HG03095 (cell line): ENCODE data around the gene PEX5.

Experiments
- ATAC-seq: cut with Tn5 transposase; IDR thresholded peaks from one replicate; pipeline ENCODE4 v1.9.1; 2021; ENCODE audit warnings: moderate library complexity; ENCODE audit not compliant: unreplicated experiment

Gene PEX5

GRCh38 chr12:7189398-7190267 lies at the start of gene PEX5:
Gene PEX5, plus strand, starts transcription at chr12:7189686. Its CDS starts 692 bp downstream, at chr12:7190378.
- ATAC-seq = peak; percentile 91

- no peak for ATAC-seq
Measured at GRCh38 chr12:7141351-7142005, 48.0 kb upstream of the PEX5 start.

DNA sequence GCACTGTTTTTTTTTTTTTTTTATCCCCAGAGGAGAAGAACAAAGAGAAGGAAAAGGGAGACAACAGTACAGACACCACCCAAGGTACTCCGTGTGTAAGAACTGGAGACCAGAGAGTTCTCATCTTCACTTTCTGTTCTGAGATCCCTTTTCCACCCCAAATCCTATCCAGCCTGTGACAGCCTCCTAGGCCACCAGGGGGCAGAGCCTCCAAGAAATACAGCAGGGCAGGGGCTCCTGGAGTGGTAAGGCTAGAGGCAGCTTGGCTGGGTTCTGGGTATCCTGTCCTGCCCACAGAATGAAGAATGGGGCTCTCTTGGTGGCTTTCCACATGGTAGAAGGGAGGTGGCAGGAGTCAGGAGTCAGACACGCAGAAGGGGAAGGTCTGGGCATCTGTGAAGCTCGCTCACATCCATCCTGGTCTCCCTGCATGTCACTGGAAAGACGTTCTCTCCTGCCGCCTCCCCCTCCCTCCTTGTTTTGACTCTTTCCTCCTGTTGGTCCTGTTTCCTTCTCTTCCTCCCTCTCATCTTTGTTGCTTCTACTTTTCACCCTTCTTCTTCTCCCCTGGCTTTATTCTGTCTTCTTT lies 47.3 kb upstream of the PEX5 start:
- no peak for ATAC-seq

GRCh38 chr12:7142809-7143465 lies 46.5 kb upstream of the PEX5 start:
- no peak for ATAC-seq

DNA sequence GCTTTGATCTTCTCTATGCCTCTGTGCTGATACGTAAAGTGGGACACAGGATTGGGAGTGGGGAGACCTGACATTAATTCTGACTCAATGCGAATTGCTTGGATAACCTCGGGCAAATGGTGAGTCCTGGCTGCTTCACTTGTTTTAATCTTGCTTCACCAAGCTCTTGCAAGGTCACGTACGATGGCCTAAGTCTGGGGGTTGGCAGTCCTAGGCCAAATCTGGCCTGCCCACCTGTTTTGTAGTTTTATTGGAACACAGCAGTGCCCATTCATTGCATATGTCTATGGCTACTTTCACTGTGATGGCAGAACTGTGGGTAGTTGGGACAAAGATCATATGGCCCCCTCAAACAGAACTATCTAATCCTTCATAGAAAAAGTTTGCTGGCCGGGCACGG lies 45.9 kb upstream of the PEX5 start:
- no peak for ATAC-seq

GRCh38 chr12:7144414-7145120 lies 44.9 kb upstream of the PEX5 start:
- ATAC-seq = no peak

GRCh38 chr12:7145671-7146070 lies 43.8 kb upstream of the PEX5 start:
- ATAC-seq = no peak

GRCh38 chr12:7146228-7146627 lies 43.3 kb upstream of the PEX5 start:
- ATAC-seq = no peak

DNA sequence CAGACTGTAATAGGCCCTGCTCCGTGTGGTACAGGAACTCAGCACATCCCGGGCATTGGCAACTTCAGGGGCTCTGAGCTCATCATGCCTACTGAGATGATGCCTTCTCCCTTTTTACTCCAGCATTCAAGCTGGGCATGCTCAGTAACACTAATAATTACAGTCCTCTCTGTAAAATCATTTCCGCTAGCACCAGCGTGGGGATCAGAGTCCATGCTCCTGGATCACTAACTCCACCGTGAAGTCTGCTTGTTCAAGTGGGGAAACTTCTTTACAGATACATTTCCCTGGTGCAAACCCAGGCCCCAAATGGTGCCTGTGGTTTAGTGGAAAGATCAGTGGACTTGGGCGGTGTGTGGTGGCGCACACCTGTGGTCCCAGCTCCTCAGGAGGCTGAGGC lies 42.6 kb upstream of the PEX5 start:
- no peak for ATAC-seq

DNA sequence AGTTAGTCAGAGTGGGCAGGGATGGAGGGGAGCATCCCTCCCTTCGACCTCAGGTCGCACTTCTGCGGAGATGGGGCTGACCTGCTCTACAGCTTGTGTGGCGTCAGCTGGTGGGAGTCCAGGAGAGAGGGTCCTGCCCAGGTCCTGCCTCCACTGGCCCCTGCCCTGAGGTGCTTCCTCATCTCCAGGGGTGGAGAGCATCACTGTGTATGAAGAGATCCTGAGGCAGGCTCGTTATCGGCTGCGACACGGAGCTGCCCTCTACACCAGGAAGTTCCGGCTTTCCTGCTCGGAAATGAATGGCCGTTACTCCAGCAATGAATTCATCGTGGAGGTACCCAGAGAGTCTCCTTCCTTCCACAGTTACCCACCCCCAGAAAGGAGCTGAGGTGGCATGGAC lies 39.1 kb upstream of the PEX5 start:
- ATAC-seq = no peak

GRCh38 chr12:7150841-7151240 lies 38.6 kb upstream of the PEX5 start:
- no peak for ATAC-seq

GRCh38 chr12:7151532-7151931 lies 38.0 kb upstream of the PEX5 start:
- ATAC-seq = no peak

- ATAC-seq = no peak
Measured at GRCh38 chr12:7152818-7153217, 36.7 kb upstream of the PEX5 start.

DNA sequence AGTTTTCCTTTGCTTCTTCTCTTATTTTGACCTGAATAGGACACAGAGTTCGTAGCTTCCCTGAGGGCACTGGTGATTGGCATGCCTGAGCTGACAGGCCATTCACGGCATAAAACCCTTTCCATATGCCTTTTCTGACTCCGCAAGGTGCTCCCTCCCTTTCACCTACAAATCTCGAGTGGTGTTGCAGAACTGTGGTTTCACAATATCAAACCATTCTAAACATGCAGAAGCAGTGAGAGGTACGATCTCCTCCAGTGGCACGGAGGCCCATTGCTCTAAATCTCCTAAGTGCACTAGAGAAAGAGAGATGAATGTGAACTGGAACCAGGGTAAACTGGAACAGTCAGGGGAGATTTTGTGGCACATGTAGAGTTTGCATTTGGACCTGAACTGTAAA lies 35.4 kb upstream of the PEX5 start:
- no peak for ATAC-seq

DNA sequence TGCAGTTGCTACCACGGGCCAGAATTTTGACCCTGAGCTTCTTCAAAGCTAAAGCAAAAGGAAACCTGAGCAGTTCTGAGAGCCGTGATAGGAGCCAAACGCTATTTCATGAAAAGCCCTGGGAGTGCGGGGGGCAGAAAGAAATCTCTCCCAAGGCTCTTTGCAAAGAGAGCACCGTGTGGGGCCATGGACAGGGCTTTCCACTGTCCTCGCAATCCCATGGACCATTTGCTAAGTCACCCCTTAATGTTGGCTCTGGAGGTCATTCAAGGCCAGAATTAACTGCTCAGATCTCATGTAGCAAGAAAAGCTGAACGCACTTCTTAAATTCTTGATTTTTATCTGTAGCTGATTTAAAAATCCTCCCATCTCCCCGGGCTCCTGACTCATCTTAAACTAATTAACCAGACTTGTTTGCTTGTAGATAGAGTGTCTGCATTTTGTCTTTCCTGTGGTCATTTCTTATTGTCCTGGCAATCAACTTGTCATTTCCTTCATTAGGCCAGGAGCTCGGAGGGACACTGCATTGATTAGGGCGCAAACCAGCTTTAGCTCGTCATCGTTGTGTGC lies 34.5 kb upstream of the PEX5 start:
- no peak for ATAC-seq

- ATAC-seq = no peak
Measured at GRCh38 chr12:7155471-7156034, 33.9 kb upstream of the PEX5 start.

DNA sequence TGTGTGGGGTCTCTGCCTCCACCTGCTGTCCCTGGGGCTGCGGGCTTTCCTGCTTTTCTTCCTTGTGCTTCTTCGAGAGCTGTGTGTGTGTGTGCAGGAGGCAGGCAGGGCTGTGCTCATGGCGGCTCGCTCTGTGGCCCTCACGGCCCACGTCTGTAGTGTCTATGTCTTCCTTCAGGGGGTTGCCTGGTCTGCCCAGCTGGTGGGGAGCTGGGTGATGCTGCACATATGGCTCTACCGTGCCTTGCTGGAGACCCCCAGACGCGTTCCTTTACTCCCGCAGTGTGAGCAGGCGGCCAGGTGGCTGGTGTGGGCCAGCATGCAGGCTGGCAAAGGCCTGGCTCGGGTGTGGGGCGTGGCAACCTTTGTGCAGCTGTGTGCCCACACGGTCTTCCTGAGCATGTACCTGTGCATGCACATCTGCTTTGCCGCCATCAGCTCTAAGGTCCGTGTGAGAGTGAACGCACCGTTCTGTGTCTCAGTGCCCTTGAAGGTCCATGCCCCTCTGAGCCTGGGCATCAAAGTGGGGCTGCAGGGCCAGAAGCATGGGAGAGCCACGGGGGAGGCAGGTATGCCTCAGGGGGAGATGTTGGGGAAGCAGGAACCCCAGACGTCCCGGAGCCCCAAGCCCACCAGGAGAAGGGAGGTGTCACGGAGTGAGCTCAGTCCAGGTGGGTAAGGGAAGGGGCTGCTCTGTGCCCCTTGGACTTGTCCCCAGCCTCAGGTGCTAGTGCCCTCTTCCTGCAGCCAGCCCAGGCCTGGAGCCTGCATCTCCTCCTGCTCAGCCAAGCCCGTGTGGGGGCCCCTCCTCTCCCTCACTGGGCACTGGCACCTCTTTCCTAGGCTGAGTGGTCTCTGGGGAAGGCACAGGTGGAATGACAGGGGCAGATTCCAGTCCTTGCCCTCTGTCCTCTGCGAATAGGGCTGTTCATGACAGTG lies 33.0 kb upstream of the PEX5 start:
- no peak for ATAC-seq

GRCh38 chr12:7157391-7157790 lies 32.1 kb upstream of the PEX5 start:
- no peak for ATAC-seq
